Ovary (tissue), 9 donors: ENCODE measurements around the gene GEMIN2. TPM values are rescaled to one million over a fixed set of nuclear protein-coding genes. Genes with fewer than 3 reads are reported as not detected.
A peak's percentile ranks its signal among the peaks of the same experiment; 100 is the strongest.

ENCODE experiments used
- DNase-seq, 5 donors: peaks; one replicate each; pipeline ENCODE4 v3.0.0-alpha.2; 2019 to 2020
- H3K27ac ChIP-seq, 2 donors: fragments of 200-600 bp; one replicate each; pipeline versions ENCODE4 v1.5.1 to v1.8.0; 2019 to 2022
- H3K27me3 ChIP-seq: fragments of 200-600 bp; one replicate; pipeline ENCODE4 v1.8.0; 2022
- H3K36me3 ChIP-seq: fragments of 200-600 bp; sonication (generic); one replicate; pipeline ENCODE4 v1.5.1; 2019
- H3K4me1 ChIP-seq: one replicate; pipeline ENCODE4 v1.8.1; 2013; ENCODE audit warnings: mild to moderate bottlenecking, moderate library complexity; ENCODE audit not compliant: insufficient read depth
- H3K4me3 ChIP-seq: fragments of 200-600 bp; sonication (generic); one replicate; pipeline ENCODE4 v1.5.1; 2017
- H3K9me3 ChIP-seq, 2 donors: fragments of 200-600 bp in 1 of 2; sonication (generic) in 1 of 2; one replicate each; pipeline versions ENCODE4 v1.5.1 to v1.8.1; 2013 to 2019; ENCODE audit warnings: mild to moderate bottlenecking in 1 of 2, moderate library complexity in 1 of 2
- CTCF ChIP-seq, 3 donors: fragments of 450-650 bp in 2 of 3; fragments of 200-600 bp in 1 of 3; IDR thresholded peaks; one replicate each; pipeline versions ENCODE4 v1.5.1 to v1.8.0; 2016 to 2022; ENCODE audit warnings: antibody characterized with exemption in 3 of 3, mild to moderate bottlenecking in 1 of 3
- EP300 ChIP-seq: sonication (generic); formaldehyde crosslinking; IDR thresholded peaks from one replicate; pipeline ENCODE4 v1.6.1; 2017; ENCODE audit warnings: antibody characterized with exemption
- POLR2A ChIP-seq: fragments of 450-650 bp; IDR thresholded peaks from one replicate; pipeline ENCODE4 v1.6.1; 2017; ENCODE audit warnings: antibody characterized with exemption, mild to moderate bottlenecking, moderate library complexity
- WGBS, 3 donors: extraction: QIAGEN DNeasy Blood & Tissue Kit in 1 of 3; methylation state at CpG; one replicate each; pipeline versions ENCODE4 v1.1.5 to v1.1.7; 2013 to 2017; 5-methylcytosine and 5-hydroxymethylcytosine counted together
- intact Hi-C, 4 donors: fragments of 100-400 bp; cut with DNase I; formaldehyde crosslinking; loops; one replicate each; pipeline versions ENCODE4 v1.11.0 to v1.15.1; 2022 to 2023
- polyA plus RNA-seq, 2 donors: library from polyadenylated mRNA; stranded (reverse); fragments of 200-250 nt in 1 of 2; fragments of 350-450 nt in 1 of 2; fragmentation: Illumina TruSeq in 1 of 2; extraction: RNeasy Lipid Tissue Mini Kit (QIAGEN cat#74804) in 1 of 2; gene quantifications; one replicate each; pipeline ENCODE4 v1.2.3, GENCODE V29; 2013 to 2014
- total RNA-seq, 7 donors: library from RNA; depleted of rRNA in 2 of 7; stranded (reverse); fragments of >200 nt in 2 of 7; fragmentation: NEBNext Ultra II Directional in 3 of 7; extraction: Animal tissue kit (Norgen Biotek cat#: 25700) in 3 of 7; gene quantifications; one replicate each; pipeline versions ENCODE4 v1.1.0 to v1.2.4, GENCODE V29; 2016 to 2023
- donor health status: DM: no; HTN: no; CAD: no; lungs with moderate emphysema.
- donor health status: DM: no; HTN: no; CAD: no.
- donor health status: Bipolar disorder and iron deficiency.
- donor health status: DM: yes; HTN: yes; CAD: no.
- donor health status: DM: no; HTN: no; CAD: no.
- donor health status: DM: yes; HTN: yes; CAD: no.

GEMIN2 gene
- total and polyA plus RNA-seq, 9 donors = 8.2 to 19.8 (median 13.1) TPM

DNA sequence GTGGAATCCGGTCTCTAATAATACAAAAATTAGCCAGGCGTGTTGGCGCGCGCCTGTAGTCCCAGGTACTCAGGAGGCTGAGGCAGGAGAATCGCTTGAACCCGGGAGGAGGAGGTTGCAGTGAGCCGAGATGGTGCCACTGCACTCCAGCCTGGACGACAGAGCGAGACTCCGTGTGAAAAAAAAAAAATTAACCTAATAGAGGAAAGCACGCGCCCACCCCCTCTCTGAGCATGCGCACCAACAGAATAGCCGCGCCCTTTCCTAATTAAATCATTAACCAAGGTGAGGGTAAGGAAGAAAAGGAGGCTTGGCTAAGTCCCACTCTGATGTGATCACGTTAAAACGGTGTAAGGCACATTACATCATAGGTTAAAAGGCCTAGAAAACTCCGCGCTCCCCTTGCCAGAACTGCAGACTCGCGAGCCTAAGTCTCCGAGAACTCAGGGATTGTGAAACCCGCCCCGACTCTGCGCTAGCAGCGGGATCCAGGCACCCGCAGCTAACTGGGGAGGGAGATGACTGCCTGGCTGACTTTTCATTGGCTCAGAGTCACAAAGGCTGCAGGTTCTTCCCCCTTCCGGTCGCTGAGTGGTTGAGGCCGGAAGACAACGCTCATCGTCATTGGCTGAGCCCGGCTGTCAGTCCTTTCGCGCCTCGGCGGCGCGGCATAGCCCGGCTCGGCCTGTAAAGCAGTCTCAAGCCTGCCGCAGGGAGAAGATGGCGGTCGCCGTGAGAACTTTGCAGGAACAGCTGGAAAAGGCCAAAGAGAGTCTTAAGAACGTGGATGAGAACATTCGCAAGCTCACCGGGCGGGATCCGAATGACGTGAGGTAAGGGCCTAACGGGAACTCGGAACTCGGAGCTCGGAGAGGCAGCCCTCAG is 60.7 kb downstream of the GEMIN2 start, which contains the start of gene PNN:
Gene PNN, plus strand, starts transcription at position 695 of the 885 bp plus-strand sequence. Its CDS starts 26 bp downstream, at position 721.
- TF ChIP-seq POLR2A (peak; percentile 90), CTCF (IDR thresholded peaks at IDR 0.05) (no peak), EP300 (peak; percentile 43)
- Histone ChIP-seq H3K9me3 (no peaks in the 10 kb centered on the region), H3K27me3 (no peaks in the 10 kb centered on the region), H3K4me3 (peak within 1 kb of the TSS; percentile 75), H3K27ac (peak within 1 kb of the TSS; percentile 37 to 78), H3K4me1 (no peaks in the 10 kb centered on the region), H3K36me3 (no peaks in the 10 kb centered on the region)
- intact Hi-C loops = loop anchor here in 3 of 4 donors (1.0 to 10.0 kb wide), 5 partner anchors 72 to 257 kb away; partner anchors contain the start of genes FBXO33 (in 1 of the 3) and SEC23A (in 1 of the 3)
- DNase-seq = peak; percentile 95 to 98 (median 96)
- WGBS, 3 donors = 3 to 6% (median 4%) methylated on average over 56 of the region's 56 CpGs

- WGBS, 3 donors = 1% methylated on average over 22 to 36 of the region's 36 CpGs
- Histone ChIP-seq H3K9me3 (no peaks in the 10 kb centered on the region), H3K4me3 (peak overlapping the region; percentile 75), H3K27ac (peak overlapping the region; percentile 37 to 78), H3K36me3 (no peaks in the 10 kb centered on the region), H3K4me1 (no peaks in the 10 kb centered on the region), H3K27me3 (no peaks in the 10 kb centered on the region)
- intact Hi-C loops = loop anchor here in 3 of 4 donors (1.0 to 10.0 kb wide), 4 partner anchors 73 to 256 kb away; partner anchors contain the start of gene SEC23A (in 1 of the 3)
- TF ChIP-seq CTCF (IDR thresholded peaks at IDR 0.05) (no peak), POLR2A (no peak), EP300 (no peak)
- no peak for DNase-seq
These were observed 61.5 kb downstream of the GEMIN2 start for GRCh38 chr14:39175445-39176262.

DNA sequence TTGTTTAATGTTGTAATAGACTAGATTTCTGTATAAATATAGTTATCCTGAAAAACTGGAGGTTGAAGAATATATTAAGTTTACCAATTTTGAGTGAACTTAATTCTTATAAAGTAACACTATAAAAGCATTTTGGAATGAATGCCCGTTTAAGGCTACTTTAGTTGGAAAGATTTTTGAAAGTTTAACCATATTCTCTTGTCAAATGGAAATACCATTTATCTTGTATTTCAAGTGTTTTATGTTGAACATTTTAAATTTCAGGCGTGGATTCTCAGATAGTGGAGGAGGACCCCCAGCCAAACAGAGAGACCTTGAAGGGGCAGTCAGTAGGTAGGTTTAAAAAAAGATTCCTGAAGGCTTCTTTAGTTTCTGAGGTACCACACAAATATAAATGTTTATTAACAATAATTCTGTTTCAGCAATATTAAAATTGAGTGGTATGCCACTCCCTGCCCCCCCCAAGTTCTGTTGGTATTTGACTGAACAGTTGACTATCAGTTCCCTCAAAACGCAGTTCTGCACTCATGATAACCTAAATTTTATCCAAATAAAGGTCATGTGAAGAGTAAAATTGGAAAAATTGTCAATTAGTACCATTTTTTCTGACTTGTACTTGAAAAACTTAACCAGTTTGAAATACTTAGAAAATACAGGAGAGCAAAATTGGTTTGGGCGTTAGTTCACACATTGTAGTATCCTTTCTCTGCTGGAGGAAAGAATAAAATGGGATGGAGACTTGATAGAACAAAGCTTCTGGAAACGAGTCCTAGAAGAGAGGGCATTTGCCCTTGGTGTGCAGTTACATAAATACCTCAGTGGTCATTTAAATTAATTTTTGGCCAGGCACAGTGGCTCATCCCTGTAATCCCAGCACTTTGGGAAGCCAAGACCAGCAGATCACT is 62.4 kb downstream of the GEMIN2 start:
- TF ChIP-seq EP300 (no peak), POLR2A (no peak), CTCF (IDR thresholded peaks at IDR 0.05) (no peak)
- intact Hi-C loops = loop anchor here in 2 of 4 donors (5.0 to 10.0 kb wide), 2 partner anchors 88 to 96 kb away; no protein-coding TSS in a partner anchor
- H3K36me3 ChIP-seq = no peaks in the 10 kb centered on the region
- peak overlapping the region; percentile 75 for H3K4me3 ChIP-seq
- H3K27me3 ChIP-seq = no peaks in the 10 kb centered on the region
- DNase-seq = no peak
- H3K4me1 ChIP-seq = no peaks in the 10 kb centered on the region
- no peak overlapping the region for H3K27ac ChIP-seq
- 53 to 61% (median 54%) methylated on average over 5 of the region's 5 CpGs for WGBS, 3 donors
- H3K9me3 ChIP-seq = no peaks in the 10 kb centered on the region
